Dedifferentiated amniotic fluid mesenchymal stem cell (primary cell): ENCODE results near the gene CENPN.
A peak's percentile ranks its signal among the peaks of the same experiment; 100 is the strongest.

Experiments used
- DNase-seq: peaks from one replicate; pipeline ENCODE4 v3.0.0-alpha.2; 2016; ENCODE audit errors: extremely low spot score

CENPN gene

DNA sequence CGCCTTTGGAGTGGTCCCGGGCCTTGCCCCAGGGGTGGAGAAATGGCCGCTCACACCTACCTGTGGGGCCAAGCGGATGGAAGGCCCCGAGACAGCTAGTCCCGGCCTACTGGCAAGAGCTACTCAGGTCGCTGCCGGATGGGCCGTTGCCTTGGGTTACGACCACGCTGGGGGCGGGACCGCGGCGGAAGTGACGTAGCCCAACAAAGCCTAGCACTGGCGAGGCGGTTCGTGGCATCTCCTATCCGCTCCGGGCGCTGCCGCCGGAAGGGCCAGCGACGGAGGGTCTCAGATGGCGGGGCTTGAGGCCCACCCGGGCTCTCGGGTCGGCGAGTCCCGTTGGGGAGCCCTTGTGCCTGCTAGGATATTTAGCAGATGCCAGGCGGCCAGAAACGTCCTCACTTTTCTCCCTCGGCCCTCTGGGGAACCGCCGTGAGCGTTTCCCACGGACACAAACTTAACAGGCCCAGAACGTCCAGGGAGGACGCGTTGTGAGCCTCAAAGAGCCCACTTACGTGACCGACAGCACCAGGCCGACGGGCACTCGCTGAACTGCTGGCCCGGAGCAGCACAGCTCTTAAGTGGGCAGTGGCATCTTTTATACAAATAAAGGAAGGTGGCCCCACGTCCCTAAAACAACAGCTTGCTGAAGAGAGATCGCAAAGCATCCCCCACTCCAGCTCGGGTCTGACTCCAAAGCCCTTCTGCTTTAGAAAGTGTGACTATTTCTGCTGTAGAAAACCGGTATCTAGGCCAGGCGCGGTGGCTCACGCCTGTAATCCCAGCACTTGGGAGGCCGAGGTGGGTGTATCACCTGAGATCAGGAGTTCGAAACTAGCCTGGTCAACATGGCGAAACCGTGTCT lies 70.3 kb downstream of the CENPN start, which contains the start of gene C16orf46:
Gene C16orf46 (minus strand): TSS at position 163 of the 865 bp plus-strand sequence. CDS start 13,283 bp downstream, outside the sequence.
- peak; percentile 92 for DNase-seq

GRCh38 chr16:81080233-81080632 lies 73.2 kb downstream of the CENPN start:
- no peak for DNase-seq

GRCh38 chr16:81081014-81081413 lies 74.0 kb downstream of the CENPN start:
- no peak for DNase-seq
